WI38 (cell line): ENCODE measurements around the gene DSP.

Experiments
- H3K4me3 ChIP-seq: 2 replicates; pipeline ENCODE4 v1.5.1; 2011; ENCODE audit warnings: low read depth, mild to moderate bottlenecking, control low read depth, low read length
- CTCF ChIP-seq: IDR thresholded peaks from 2 replicates; pipeline ENCODE4 v1.5.1; 2012; ENCODE audit warnings: low read depth, mild to moderate bottlenecking, control low read depth, low read length

Gene DSP

DNA sequence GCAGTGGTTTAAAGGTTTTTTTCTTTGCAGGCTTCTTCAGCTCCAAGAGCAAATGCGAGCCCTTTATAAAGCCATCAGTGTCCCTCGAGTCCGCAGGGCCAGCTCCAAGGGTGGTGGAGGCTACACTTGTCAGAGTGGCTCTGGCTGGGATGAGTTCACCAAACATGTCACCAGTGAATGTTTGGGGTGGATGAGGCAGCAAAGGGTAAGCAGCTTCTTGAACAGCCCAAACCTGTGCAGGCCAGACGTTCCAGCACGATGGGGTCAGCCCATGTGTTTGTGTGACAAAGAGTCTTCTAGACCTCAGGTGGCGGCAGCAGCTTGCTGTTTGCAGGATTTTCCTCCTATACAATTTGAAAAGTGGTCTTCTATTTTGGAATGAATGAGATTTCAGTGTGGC is 17.7 kb downstream of the DSP start:
- H3K4me3 ChIP-seq: no peak overlapping the region
- no peak for TF ChIP-seq CTCF

DNA sequence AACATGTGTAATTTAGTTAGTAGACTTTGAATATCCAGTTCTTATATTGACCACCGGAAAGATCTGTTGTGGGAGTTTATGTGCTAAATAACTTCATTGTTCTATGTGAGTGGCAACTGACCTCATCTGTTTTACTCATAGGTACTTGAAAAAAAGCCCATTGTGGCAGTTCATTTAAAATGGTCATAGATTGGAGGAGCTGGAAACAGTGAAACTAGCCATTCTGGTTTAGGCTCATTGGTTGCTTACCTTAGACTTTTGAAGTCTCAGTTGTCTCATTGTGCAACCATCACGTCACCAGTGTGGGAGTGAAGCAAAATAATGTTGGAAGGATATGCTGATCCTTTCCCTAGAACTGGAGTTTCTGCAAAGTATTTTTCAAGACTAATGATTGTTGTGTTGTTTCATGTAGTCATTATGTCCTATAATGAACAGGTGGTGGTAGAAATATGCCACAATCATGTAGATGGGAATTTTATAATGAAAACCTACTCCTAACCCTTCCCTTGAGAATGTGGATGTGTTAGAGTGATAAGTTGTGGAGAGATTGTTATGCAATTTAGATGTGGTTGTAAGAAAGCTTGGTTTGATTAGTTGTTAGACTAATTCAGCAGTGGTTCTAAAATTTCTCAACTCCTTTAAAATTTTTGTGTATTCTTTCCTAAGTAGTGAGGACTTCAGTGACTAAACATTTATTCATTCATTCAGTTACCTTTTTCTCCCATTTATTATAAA is 18.3 kb downstream of the DSP start:
- no peak overlapping the region for H3K4me3 ChIP-seq
- no peak for TF ChIP-seq CTCF

GRCh38 chr6:7561153-7561964 is 19.9 kb downstream of the DSP start:
- no peak overlapping the region for H3K4me3 ChIP-seq
- no peak for TF ChIP-seq CTCF

DNA sequence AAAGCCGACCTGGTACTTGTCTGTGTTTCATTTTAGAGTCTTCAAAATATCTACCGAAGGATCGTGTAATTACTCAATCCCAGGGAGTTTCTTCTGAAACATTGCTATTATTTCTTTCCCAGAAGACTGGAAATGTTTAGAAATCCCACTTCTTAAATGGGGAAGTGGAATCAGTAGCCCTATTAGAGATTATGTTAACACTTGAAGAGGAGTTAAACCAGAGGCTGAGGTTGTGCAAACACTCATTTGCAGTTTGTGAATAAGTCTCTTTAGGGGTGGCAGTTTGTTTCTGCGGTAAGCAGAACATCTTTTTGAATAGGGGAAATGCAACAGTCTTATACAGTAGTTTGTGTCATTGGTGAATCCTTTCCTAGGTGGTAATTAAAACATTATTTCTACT is 21.3 kb downstream of the DSP start:
- TF ChIP-seq CTCF: no peak
- no peak overlapping the region for H3K4me3 ChIP-seq

DNA sequence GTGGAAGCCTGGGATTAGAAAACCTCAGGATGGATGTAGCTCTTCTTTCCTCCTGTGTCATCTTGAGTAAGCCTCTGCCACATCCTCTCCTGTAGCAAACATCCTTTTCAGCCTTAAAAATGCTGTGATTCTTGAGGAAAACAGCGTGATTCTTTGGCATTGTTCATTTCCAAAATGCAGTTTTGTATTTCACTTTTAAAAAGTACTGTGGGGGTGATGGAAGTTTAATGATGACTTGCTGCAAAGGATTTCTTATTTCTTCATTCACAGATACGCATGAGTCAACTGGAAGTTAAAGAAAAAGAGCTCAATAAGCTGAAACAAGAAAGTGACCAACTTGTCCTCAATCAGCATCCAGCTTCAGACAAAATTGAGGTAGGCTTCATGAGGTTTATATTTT is 24.6 kb downstream of the DSP start:
- no peak for TF ChIP-seq CTCF

DNA sequence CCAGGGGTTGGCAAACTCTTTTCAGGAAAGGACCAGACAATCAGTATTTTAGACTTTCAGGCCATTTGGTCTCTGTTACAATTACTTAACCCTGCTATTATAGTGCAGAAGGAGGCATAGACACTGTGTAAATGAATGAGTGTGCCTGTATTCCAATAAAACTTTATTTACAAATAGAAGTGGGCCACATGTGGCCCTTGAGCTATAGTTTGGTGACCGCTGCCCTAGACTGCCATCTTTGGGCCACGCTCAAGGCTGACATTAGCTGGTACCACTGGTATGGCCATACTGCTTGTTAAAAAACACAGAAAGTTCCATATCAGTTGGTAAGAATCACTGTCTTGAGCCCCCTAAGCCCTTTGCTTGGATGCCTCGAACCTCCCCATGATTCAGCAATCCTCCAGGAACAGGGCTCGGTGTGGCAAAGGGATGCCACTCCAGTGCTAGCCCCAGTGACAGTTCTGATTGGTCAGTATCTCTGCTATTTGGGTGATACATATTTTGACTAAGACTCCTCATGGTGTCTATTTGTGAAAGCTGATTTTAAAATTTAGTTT is 25.2 kb downstream of the DSP start:
- no peak overlapping the region for H3K4me3 ChIP-seq
- no peak for TF ChIP-seq CTCF

More for the DNA sequence above, 24.6 kb downstream of the DSP start:
- H3K4me3 ChIP-seq: no peak overlapping the region

DNA sequence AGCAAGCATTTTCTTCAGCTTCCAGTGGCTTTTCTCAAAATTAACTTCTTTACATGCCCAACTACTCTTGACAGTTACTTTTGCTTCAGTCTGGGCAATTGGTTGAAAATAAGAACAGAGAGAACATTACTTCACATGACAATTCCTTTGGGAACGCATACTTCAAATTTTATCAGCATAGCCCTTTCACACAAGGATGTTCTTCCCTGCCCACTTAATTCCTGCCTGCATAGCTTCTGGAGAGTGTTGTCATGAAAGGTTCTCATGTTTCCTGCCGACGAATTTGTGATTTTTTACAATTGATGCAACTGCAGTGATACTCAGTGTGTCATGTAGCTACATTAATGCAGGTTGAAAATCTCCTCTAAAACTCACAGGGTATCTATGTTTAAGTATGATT is 26.6 kb downstream of the DSP start:
- H3K4me3 ChIP-seq: no peak overlapping the region
- no peak for TF ChIP-seq CTCF
